ENCODE data around the gene FPR1.

DNA sequence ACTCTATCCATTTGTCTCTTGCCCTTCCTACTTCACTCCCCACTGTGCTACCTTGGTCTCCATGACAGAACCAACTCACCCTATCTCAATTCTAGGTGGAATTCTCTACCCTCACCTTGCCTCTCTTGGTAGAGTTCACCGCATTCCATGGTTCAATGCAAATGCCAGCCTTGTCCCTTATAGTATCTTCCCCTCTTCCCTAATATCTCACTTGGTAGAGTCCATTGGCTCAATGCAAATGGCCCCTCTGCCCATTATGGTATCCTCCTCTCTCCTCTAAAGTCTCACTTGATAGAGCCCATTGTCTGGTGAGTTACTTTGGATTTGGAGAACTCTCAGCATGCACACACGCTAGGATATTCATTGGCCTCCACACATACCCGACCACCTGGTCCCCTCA, 35.8 kb downstream of the FPR1 start:
- TF ChIP-seq POLR2A (IDR thresholded peaks at IDR 0.05) (no peak), POLR2AphosphoS5 (IDR thresholded peaks at IDR 0.05) (no peak)
- TF ChIP-seq, protein P1, sequence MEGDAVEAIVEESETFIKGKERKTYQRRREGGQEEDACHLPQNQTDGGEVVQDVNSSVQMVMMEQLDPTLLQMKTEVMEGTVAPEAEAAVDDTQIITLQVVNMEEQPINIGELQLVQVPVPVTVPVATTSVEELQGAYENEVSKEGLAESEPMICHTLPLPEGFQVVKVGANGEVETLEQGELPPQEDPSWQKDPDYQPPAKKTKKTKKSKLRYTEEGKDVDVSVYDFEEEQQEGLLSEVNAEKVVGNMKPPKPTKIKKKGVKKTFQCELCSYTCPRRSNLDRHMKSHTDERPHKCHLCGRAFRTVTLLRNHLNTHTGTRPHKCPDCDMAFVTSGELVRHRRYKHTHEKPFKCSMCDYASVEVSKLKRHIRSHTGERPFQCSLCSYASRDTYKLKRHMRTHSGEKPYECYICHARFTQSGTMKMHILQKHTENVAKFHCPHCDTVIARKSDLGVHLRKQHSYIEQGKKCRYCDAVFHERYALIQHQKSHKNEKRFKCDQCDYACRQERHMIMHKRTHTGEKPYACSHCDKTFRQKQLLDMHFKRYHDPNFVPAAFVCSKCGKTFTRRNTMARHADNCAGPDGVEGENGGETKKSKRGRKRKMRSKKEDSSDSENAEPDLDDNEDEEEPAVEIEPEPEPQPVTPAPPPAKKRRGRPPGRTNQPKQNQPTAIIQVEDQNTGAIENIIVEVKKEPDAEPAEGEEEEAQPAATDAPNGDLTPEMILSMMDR (IDR thresholded peaks at IDR 0.05) = no peak
